CD14-positive monocyte (primary cell): Measurements from ENCODE around the gene SUSD1. TPM values are rescaled to one million over a fixed set of nuclear protein-coding genes. Genes with fewer than 3 reads are reported as not detected.

Experiments
- DNase-seq, 3 donors: peaks; one replicate each; pipeline ENCODE4 v3.0.0-alpha.2; 2011 to 2022
- H2AFZ ChIP-seq: 2 replicates; pipeline ENCODE4 v1.6.0; 2012; ENCODE audit warnings: mild to moderate bottlenecking, low read depth, low read length, inconsistent platforms; ENCODE audit not compliant: insufficient read depth, poor library complexity, severe bottlenecking
- H3K27ac ChIP-seq, 2 donors: 1 replicate in 1 of 2; 2 replicates in 1 of 2; pipeline ENCODE4 v1.5.1; 2012 to 2013; ENCODE audit warnings: low read length in 2 of 2, control low read depth in 1 of 2, inconsistent platforms in 1 of 2, low read depth in 1 of 2, mild to moderate bottlenecking in 1 of 2
- H3K27me3 ChIP-seq, 2 donors: one replicate each; pipeline versions ENCODE4 v1.6.0 to v1.6.1; 2011 to 2013; ENCODE audit warnings: low read length in 2 of 2; ENCODE audit not compliant: control insufficient read depth in 2 of 2, insufficient read depth in 2 of 2
- H3K36me3 ChIP-seq, 2 donors: replicated peaks in 1 of 2; 1 replicate in 1 of 2; 2 replicates in 1 of 2; pipeline versions ENCODE4 v1.5.1 to v1.6.1; 2012 to 2013; ENCODE audit warnings: low read length in 2 of 2, control low read depth in 1 of 2, inconsistent platforms in 1 of 2, mild to moderate bottlenecking in 1 of 2; ENCODE audit not compliant: insufficient read depth in 2 of 2, control insufficient read depth in 1 of 2
- H3K4me1 ChIP-seq, 2 donors: 1 replicate in 1 of 2; 2 replicates in 1 of 2; pipeline versions ENCODE4 v1.5.1 to v1.6.1; 2012 to 2013; ENCODE audit warnings: low read length in 2 of 2, control low read depth in 1 of 2, inconsistent platforms in 1 of 2, mild to moderate bottlenecking in 1 of 2, moderate library complexity in 1 of 2; ENCODE audit not compliant: insufficient read depth in 2 of 2, control insufficient read depth in 1 of 2
- H3K4me2 ChIP-seq: replicated peaks from 2 replicates; pipeline ENCODE3; 2012; ENCODE audit warnings: low read length, moderate library complexity, mild to moderate bottlenecking; ENCODE audit not compliant: poor library complexity, severe bottlenecking; ENCODE audit errors: extremely low read depth
- H3K4me3 ChIP-seq, 3 experiments: fragments of 200-600 bp in 1 of 3; sonication (generic) in 1 of 3; replicated peaks in 1 of 3; 1 replicate in 2 of 3; 2 replicates in 1 of 3; pipeline ENCODE4 v1.5.1; 2011 to 2013; ENCODE audit warnings: low read length in 3 of 3, mild to moderate bottlenecking in 3 of 3, control low read depth in 2 of 3, low read depth in 2 of 3, inconsistent platforms in 1 of 3, moderate library complexity in 1 of 3
- H3K79me2 ChIP-seq: 2 replicates; pipeline ENCODE4 v1.6.0; 2012; ENCODE audit warnings: mild to moderate bottlenecking, control low read depth, inconsistent platforms, low read length, moderate library complexity; ENCODE audit not compliant: insufficient read depth
- H3K9ac ChIP-seq: 2 replicates; pipeline ENCODE4 v1.6.0; 2017; ENCODE audit warnings: low read length, mild to moderate bottlenecking; ENCODE audit not compliant: insufficient read depth, poor library complexity, severe bottlenecking
- H3K9me3 ChIP-seq, 2 donors: replicated peaks in 1 of 2; 1 replicate in 1 of 2; 2 replicates in 1 of 2; pipeline versions ENCODE4 v1.5.1 to v1.6.1; 2012 to 2013; ENCODE audit warnings: low read length in 2 of 2, control low read depth in 1 of 2; ENCODE audit not compliant: control insufficient read depth in 1 of 2, insufficient read depth in 1 of 2
- H4K20me1 ChIP-seq: 2 replicates; pipeline ENCODE4 v1.6.0; 2012; ENCODE audit warnings: mild to moderate bottlenecking, low read length, control low read depth, moderate library complexity; ENCODE audit not compliant: insufficient read depth
- H3K27ac Mint-ChIP-seq, 7 donors: one replicate each; pipeline ENCODE4 v1.8.0; 2020; ENCODE audit warnings: mild to moderate bottlenecking in 7 of 7, mixed read lengths in 7 of 7, moderate library complexity in 6 of 7, inconsistent platforms in 2 of 7
- H3K27me3 Mint-ChIP-seq, 3 donors: one replicate each; pipeline ENCODE4 v1.8.0; 2021 to 2022; ENCODE audit warnings: low read depth in 3 of 3, mild to moderate bottlenecking in 3 of 3, mixed read lengths in 3 of 3, moderate library complexity in 3 of 3, inconsistent platforms in 1 of 3
- H3K36me3 Mint-ChIP-seq, 2 donors: one replicate each; pipeline ENCODE4 v1.8.0; 2020; ENCODE audit warnings: mixed read lengths in 2 of 2, inconsistent platforms in 1 of 2, mild to moderate bottlenecking in 1 of 2
- H3K4me1 Mint-ChIP-seq: one replicate; pipeline ENCODE4 v1.8.0; 2020; ENCODE audit warnings: mild to moderate bottlenecking, mixed read lengths
- H3K4me3 Mint-ChIP-seq, 2 donors: one replicate each; pipeline ENCODE4 v1.8.0; 2020; ENCODE audit warnings: mild to moderate bottlenecking in 2 of 2, mixed read lengths in 2 of 2, moderate library complexity in 1 of 2
- H3K9me3 Mint-ChIP-seq, 7 donors: one replicate each; pipeline ENCODE4 v1.8.0; 2020 to 2022; ENCODE audit warnings: mixed read lengths in 7 of 7, mild to moderate bottlenecking in 6 of 7, moderate library complexity in 6 of 7, inconsistent platforms in 2 of 7
- WGBS: methylation state at CpG from one replicate; pipeline ENCODE4 v1.1.5; 2013; ENCODE audit warnings: missing lambda C conversion rate; ENCODE audit not compliant: insufficient coverage; 5-methylcytosine and 5-hydroxymethylcytosine counted together
- intact Hi-C, 2 donors: fragments of 100-400 bp; cut with micrococcal nuclease; formaldehyde crosslinking; loops; one replicate each; pipeline versions ENCODE4 v1.15.0 to v1.15.1; 2023
- polyA plus RNA-seq, 3 donors: library from polyadenylated mRNA; depleted of rRNA in 1 of 3; unstranded in 2 of 3; stranded (reverse) in 1 of 3; fragments of 300-500 nt in 2 of 3; fragments of >200 nt in 1 of 3; fragmentation: Illumina TruSeq in 2 of 3; gene quantifications; 1 replicate in 2 of 3; 2 replicates in 1 of 3; pipeline ENCODE4 v1.2.3, GENCODE V29; 2012 to 2021
- TF ChIP-seq, protein P1 (sequence below): fragments of 200-600 bp; IDR thresholded peaks from one replicate; pipeline ENCODE4 v1.8.0; 2022; ENCODE audit warnings: antibody characterized with exemption, mild to moderate bottlenecking

Gene SUSD1
- polyA plus RNA-seq, 3 donors: 29.1 to 42.3 (median 30.9) TPM

DNA sequence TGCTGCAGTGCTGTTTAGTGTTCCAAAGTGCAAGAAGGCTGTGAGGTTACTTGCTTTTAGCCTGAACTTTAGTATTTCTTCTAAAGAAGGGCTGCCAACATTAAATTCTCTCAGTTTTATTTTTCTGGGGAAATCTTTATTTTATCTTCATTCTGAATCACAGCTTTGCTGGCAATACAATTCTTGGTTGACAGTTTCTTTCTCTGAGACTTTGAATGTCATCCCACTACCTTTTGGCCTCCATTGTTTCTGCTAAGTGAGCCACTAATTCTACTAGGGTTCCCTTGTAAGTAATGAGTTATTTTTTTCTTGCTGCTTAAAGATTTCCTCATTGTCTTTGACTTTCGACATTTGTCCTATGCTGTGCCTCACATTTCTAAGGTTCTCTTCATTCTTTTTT, 32.4 kb upstream of the SUSD1 start:
- H3K9ac ChIP-seq: no peak overlapping the region
- no peak overlapping the region for H2AFZ ChIP-seq
- peaks cover 16 to 19% of the 10 kb centered on the region in 2 donors for H3K9me3 ChIP-seq
- H3K4me3 ChIP-seq: no peak overlapping the region
- TF ChIP-seq, protein P1, sequence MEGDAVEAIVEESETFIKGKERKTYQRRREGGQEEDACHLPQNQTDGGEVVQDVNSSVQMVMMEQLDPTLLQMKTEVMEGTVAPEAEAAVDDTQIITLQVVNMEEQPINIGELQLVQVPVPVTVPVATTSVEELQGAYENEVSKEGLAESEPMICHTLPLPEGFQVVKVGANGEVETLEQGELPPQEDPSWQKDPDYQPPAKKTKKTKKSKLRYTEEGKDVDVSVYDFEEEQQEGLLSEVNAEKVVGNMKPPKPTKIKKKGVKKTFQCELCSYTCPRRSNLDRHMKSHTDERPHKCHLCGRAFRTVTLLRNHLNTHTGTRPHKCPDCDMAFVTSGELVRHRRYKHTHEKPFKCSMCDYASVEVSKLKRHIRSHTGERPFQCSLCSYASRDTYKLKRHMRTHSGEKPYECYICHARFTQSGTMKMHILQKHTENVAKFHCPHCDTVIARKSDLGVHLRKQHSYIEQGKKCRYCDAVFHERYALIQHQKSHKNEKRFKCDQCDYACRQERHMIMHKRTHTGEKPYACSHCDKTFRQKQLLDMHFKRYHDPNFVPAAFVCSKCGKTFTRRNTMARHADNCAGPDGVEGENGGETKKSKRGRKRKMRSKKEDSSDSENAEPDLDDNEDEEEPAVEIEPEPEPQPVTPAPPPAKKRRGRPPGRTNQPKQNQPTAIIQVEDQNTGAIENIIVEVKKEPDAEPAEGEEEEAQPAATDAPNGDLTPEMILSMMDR: no peak
- DNase-seq: no peak
- H3K4me2 ChIP-seq: no peak overlapping the region
- H3K36me3 Mint-ChIP-seq: peaks cover 62 to 66% of the 10 kb centered on the region in 2 donors
- no peak overlapping the region for H3K4me3 Mint-ChIP-seq
- H3K27ac Mint-ChIP-seq: no peak overlapping the region
- H3K27ac ChIP-seq: no peak overlapping the region
- H3K36me3 ChIP-seq: peaks cover 35 to 73% of the 10 kb centered on the region in 2 donors
- no peaks in the 10 kb centered on the region for H3K4me1 Mint-ChIP-seq
- no peaks in the 10 kb centered on the region for H4K20me1 ChIP-seq
- H3K27me3 Mint-ChIP-seq: peaks cover 0 to 2% (median 1%) of the 10 kb centered on the region in 3 donors
- no peaks in the 10 kb centered on the region for H3K4me1 ChIP-seq
- intact Hi-C loops: no loop called here
- H3K9me3 Mint-ChIP-seq: peaks cover 19 to 40% (median 26%) of the 10 kb centered on the region in 7 donors
- H3K27me3 ChIP-seq: no peaks in the 10 kb centered on the region
- no peaks in the 10 kb centered on the region for H3K79me2 ChIP-seq
- no CpG with 5 or more reads among the region's 1 CpG for WGBS

DNA sequence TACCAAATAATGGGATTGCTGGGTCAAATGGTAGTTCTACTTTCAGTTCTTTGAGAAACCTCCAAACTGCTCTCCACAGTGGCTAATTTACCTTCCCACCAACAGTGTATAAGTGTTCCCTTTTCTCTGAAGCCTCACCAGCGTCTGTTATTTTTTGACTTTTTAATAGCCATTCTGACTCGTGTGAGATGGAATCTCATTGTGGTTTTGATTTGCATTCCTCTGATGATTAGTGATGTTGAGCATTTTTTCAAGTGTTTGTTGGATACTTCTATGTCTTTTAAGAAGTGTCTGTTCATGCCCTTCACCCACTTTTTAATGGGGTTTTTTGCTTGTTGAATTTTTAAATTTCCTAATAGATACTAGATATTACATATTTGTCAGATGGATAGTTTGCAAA, 28.4 kb upstream of the SUSD1 start:
- Mint-ChIP-seq H3K36me3 (peaks cover 33 to 34% of the 10 kb centered on the region in 2 donors), H3K9me3 (peaks cover 6 to 23% (median 11%) of the 10 kb centered on the region in 7 donors), H3K27me3 (peaks cover 1 to 2% (median 2%) of the 10 kb centered on the region in 3 donors), H3K4me1 (peaks cover 4% of the 10 kb centered on the region), H3K27ac (no peak overlapping the region), H3K4me3 (no peak overlapping the region)
- H3K27me3 ChIP-seq: no peaks in the 10 kb centered on the region
- TF ChIP-seq, protein P1: no peak
- no peak overlapping the region for H3K9ac ChIP-seq
- no peak overlapping the region for H2AFZ ChIP-seq
- peaks cover 3 to 10% of the 10 kb centered on the region in 2 donors for H3K9me3 ChIP-seq
- no peak overlapping the region for H3K4me2 ChIP-seq
- no peak for DNase-seq
- no peak overlapping the region for H3K4me3 ChIP-seq
- no peaks in the 10 kb centered on the region for H3K4me1 ChIP-seq
- peaks cover 3 to 34% of the 10 kb centered on the region in 2 donors for H3K36me3 ChIP-seq
- WGBS: no CpG with 5 or more reads among the region's 2 CpGs
- H3K79me2 ChIP-seq: no peaks in the 10 kb centered on the region
- no peak overlapping the region for H3K27ac ChIP-seq
- intact Hi-C loops: no loop called here
- no peaks in the 10 kb centered on the region for H4K20me1 ChIP-seq
